Calu3 (cell line): Measurements from ENCODE around the gene PDE7B. TPM values are rescaled to one million over a fixed set of nuclear protein-coding genes. Genes with fewer than 3 reads are reported as not detected.

Experiments
- BruUV-seq: library from RNA; stranded (reverse); fragments of 400-500 nt; replicated peaks from 2 replicates; lab custom pipeline; 2021; lab: Mats Ljungman, UMichigan
- CTCF ChIA-PET: fragments of 300-600 bp; sonication (Branson Sonifier 250); formaldehyde crosslinking; loops from one replicate; lab custom pipeline; 2022; ENCODE audit warnings: antibody characterized with exemption; lab: Charles Lee
- DNase-seq: peaks from one replicate; pipeline ENCODE4 v3.0.0; 2022
- H3K27ac Mint-ChIP-seq: one replicate; pipeline ENCODE4 v1.8.0; 2022; ENCODE audit warnings: mixed read lengths; ENCODE audit not compliant: unreplicated experiment
- H3K27me3 Mint-ChIP-seq: one replicate; pipeline ENCODE4 v1.8.0; 2022; ENCODE audit warnings: mixed read lengths; ENCODE audit not compliant: unreplicated experiment
- H3K36me3 Mint-ChIP-seq: one replicate; pipeline ENCODE4 v1.8.0; 2022; ENCODE audit warnings: mild to moderate bottlenecking, moderate library complexity, mixed read lengths; ENCODE audit not compliant: insufficient read depth, unreplicated experiment
- H3K4me1 Mint-ChIP-seq: one replicate; pipeline ENCODE4 v1.8.0; 2022; ENCODE audit warnings: mild to moderate bottlenecking, low read depth, mixed read lengths; ENCODE audit not compliant: unreplicated experiment
- H3K4me3 Mint-ChIP-seq: one replicate; pipeline ENCODE4 v1.8.0; 2022; ENCODE audit warnings: mild to moderate bottlenecking, low read depth, moderate library complexity, mixed read lengths; ENCODE audit not compliant: unreplicated experiment
- H3K9me3 Mint-ChIP-seq: one replicate; pipeline ENCODE4 v1.8.0; 2022; ENCODE audit warnings: low read depth, mixed read lengths; ENCODE audit not compliant: unreplicated experiment
- intact Hi-C: fragments of 100-400 bp; cut with micrococcal nuclease; formaldehyde crosslinking; loops from one replicate; pipeline ENCODE4 v1.10.0; 2022; ENCODE audit not compliant: unreplicated experiment
- total RNA-seq: library from RNA; stranded (reverse); gene quantifications from 2 replicates; pipeline ENCODE4 v1.2.3, GENCODE V29; 2022
- TF ChIP-seq, protein P1 (sequence below): fragments of 200-600 bp; IDR thresholded peaks from one replicate; pipeline ENCODE4 v1.8.0; 2022; ENCODE audit warnings: antibody characterized with exemption; ENCODE audit not compliant: unreplicated experiment

Gene PDE7B
- total RNA-seq, 1 experiment from 2014 or later = 0.09 TPM

DNA sequence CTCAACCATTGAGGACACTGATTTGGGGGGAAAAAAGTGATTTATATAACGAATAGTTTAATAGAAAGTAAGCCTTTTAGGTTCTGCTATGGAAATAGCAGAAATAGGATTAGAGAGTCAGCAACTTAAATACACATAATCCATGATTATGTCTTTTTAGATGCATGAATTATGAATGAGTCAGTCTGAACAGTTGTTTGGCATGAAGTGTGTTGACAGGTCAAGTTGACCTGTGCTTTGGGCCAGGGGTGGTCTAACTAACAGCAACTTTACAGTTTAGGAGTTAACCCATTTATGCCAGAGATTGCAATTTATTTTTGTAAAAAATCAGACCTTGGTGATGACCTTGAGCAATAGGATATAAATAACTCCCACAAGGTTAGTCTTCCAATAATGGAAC lies 207.4 kb downstream of the PDE7B start:
- H3K36me3 Mint-ChIP-seq = no peaks in the 10 kb centered on the region
- intact Hi-C loops = no loop called here
- TF ChIP-seq, protein P1, sequence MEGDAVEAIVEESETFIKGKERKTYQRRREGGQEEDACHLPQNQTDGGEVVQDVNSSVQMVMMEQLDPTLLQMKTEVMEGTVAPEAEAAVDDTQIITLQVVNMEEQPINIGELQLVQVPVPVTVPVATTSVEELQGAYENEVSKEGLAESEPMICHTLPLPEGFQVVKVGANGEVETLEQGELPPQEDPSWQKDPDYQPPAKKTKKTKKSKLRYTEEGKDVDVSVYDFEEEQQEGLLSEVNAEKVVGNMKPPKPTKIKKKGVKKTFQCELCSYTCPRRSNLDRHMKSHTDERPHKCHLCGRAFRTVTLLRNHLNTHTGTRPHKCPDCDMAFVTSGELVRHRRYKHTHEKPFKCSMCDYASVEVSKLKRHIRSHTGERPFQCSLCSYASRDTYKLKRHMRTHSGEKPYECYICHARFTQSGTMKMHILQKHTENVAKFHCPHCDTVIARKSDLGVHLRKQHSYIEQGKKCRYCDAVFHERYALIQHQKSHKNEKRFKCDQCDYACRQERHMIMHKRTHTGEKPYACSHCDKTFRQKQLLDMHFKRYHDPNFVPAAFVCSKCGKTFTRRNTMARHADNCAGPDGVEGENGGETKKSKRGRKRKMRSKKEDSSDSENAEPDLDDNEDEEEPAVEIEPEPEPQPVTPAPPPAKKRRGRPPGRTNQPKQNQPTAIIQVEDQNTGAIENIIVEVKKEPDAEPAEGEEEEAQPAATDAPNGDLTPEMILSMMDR = no peak
- CTCF ChIA-PET = no interaction called here
- no peak for DNase-seq
- no peaks in the 10 kb centered on the region for H3K27me3 Mint-ChIP-seq
- H3K4me1 Mint-ChIP-seq = peaks cover 13% of the 10 kb centered on the region
- no peak overlapping the region for H3K27ac Mint-ChIP-seq
- no peaks in the 10 kb centered on the region for H3K9me3 Mint-ChIP-seq
- no TSS peak for BruUV-seq
- no peak overlapping the region for H3K4me3 Mint-ChIP-seq

DNA sequence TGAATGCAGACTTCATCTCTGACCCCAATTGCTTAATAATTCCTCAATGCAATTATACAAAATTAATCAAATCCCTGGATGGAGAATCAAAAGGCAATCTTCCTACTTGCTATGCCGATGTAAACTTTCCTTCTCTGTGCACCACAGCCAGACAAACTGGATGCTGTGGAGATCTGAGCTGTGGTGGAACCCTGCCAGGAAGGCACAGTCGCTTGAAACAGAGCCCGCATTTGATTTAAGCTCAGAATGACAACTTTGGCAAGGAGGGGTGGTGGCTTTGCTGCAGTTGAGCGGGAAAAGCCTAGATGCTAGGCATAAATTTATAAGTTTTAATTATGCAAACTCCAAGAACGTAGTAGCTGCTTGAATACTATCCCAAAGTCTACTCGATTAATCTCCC lies 207.8 kb downstream of the PDE7B start:
- DNase-seq = no peak
- Mint-ChIP-seq H3K27me3 (no peaks in the 10 kb centered on the region), H3K36me3 (no peaks in the 10 kb centered on the region), H3K4me3 (no peak overlapping the region), H3K27ac (no peak overlapping the region), H3K4me1 (peaks cover 16% of the 10 kb centered on the region), H3K9me3 (no peaks in the 10 kb centered on the region)
- intact Hi-C loops = no loop called here
- TF ChIP-seq, protein P1 = no peak
- BruUV-seq = no TSS peak
- CTCF ChIA-PET = no interaction called here

DNA sequence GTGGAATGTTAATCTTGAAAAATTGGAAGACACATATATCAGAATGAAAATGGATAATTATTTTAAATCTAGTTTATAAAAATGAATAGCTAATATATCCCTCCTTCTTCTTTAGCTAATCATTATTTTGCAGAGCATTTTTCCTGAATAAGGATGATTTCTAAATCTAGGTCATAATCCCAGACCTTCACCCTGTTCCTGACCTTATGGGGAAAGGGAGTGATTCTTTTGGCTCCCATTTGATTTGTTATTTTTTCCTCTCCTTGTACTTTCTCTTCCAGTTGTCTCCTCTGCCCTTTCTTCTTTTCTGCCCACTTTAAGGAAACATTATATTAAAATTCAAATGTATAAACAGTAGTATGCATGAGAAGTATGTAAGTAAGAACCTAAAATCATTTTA lies 208.6 kb downstream of the PDE7B start:
- H3K27me3 Mint-ChIP-seq = no peaks in the 10 kb centered on the region

DNA sequence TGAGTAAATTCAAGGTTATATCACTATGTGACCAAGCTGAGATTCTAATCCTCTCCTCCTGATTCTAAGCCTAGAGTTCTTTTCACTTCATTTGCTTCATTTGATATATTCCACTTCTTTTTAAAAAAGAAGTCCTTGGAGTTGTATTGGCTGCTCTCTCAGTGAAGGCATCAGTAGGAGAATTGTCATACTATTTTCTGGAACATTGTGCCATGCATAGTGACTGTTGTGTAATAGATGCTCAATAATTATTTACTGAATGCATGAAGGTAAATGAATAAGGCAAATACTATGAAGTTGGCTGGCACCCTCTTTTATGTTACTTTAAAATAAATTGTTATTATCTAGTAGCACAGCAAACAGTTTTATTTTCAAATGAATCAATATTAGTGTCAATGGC lies 209.3 kb downstream of the PDE7B start:
- TF ChIP-seq, protein P1 = no peak
- no peaks in the 10 kb centered on the region for H3K27me3 Mint-ChIP-seq
- intact Hi-C loops = loop anchor here (10.0 kb wide), 1 partner anchor 164 kb away; no protein-coding TSS in a partner anchor
- H3K27ac Mint-ChIP-seq = no peak overlapping the region
- CTCF ChIA-PET = no interaction called here
- no TSS peak for BruUV-seq
- H3K4me3 Mint-ChIP-seq = no peak overlapping the region
- peaks cover 16% of the 10 kb centered on the region for H3K4me1 Mint-ChIP-seq
- no peak for DNase-seq
- H3K9me3 Mint-ChIP-seq = no peaks in the 10 kb centered on the region
- H3K36me3 Mint-ChIP-seq = no peaks in the 10 kb centered on the region

More for the DNA sequence above, 208.6 kb downstream of the PDE7B start:
- H3K4me3 Mint-ChIP-seq = no peak overlapping the region
- H3K4me1 Mint-ChIP-seq = peaks cover 16% of the 10 kb centered on the region
- intact Hi-C loops = loop anchor here (10.0 kb wide), 1 partner anchor 165 kb away; no protein-coding TSS in a partner anchor
- no TSS peak for BruUV-seq
- no peak for DNase-seq
- CTCF ChIA-PET = no interaction called here
- TF ChIP-seq, protein P1 = no peak
- no peaks in the 10 kb centered on the region for H3K36me3 Mint-ChIP-seq
- H3K9me3 Mint-ChIP-seq = no peaks in the 10 kb centered on the region
- no peak overlapping the region for H3K27ac Mint-ChIP-seq
